ENCODE results near the gene ANKS3. TPM values are rescaled to one million over a fixed set of nuclear protein-coding genes. Genes with fewer than 3 reads are reported as not detected.

Gene ANKS3
- total and polyA plus RNA-seq, 2 of the 8 experiments (the other 6 are each of a cell fraction or from before 2014, with no cell fraction given) = 15.5 to 23.9 TPM

GRCh38 chr16:4750896-4751295 is 16.8 kb upstream of the ANKS3 start (continued):
- no peak for TF ChIP-seq KDM5A (IDR thresholded peaks at IDR 0.05; ENCODE audit: low read length)
- TF ChIP-seq CBX8 (IDR thresholded peaks at IDR 0.05; ENCODE audit: borderline replicate concordance, low read depth, low read length) = no peak
- TF ChIP-seq SIRT6 (IDR thresholded peaks at IDR 0.05; ENCODE audit: low read length) = no peak
- TF ChIP-seq SRF (IDR thresholded peaks at IDR 0.05; ENCODE audit: low read depth, low read length) = no peak
- TF ChIP-seq RFX5 (IDR thresholded peaks at IDR 0.05; ENCODE audit: borderline replicate concordance, low read depth, low read length) = no peak
- no peak for TF ChIP-seq ASH2L (IDR thresholded peaks at IDR 0.05; ENCODE audit: low read length)

Data from H1 (cell line).